ENCODE data around the gene RPTOR.

The RPTOR gene

DNA sequence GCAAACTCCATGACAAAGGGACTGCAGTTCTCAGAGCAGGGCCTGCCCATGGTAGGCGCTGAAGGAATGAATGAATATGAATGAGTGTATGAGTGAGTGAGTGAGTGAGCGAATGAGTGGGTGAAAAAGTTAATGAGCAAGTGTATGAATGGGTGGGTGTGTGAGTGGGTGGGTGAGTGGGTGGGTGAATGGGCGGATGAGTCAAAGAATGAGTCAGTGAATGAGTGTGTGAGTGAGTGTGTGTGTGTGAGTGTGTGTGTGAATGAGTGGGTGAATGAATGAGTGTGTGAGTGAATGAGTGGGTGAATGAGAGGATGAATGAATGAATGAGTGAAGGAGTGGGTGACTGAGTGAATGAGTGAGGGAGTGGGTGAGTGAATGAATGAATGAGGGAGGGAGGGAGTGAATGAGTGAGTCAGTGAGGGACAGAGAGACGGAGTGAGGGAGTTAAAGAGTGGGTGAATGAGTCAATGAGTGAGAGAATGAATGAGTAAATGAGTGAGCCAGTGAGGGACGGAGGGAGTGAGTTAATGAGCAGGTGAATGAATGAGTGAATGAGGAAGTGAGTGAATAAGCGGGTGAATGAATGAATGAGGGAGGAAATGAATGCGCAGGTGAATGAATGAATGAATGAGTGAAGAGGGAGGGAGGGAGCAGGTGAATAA is 435.9 kb downstream of the RPTOR start:
- no peak for DNase-seq (ENCODE audit: low spot score)

DNA sequence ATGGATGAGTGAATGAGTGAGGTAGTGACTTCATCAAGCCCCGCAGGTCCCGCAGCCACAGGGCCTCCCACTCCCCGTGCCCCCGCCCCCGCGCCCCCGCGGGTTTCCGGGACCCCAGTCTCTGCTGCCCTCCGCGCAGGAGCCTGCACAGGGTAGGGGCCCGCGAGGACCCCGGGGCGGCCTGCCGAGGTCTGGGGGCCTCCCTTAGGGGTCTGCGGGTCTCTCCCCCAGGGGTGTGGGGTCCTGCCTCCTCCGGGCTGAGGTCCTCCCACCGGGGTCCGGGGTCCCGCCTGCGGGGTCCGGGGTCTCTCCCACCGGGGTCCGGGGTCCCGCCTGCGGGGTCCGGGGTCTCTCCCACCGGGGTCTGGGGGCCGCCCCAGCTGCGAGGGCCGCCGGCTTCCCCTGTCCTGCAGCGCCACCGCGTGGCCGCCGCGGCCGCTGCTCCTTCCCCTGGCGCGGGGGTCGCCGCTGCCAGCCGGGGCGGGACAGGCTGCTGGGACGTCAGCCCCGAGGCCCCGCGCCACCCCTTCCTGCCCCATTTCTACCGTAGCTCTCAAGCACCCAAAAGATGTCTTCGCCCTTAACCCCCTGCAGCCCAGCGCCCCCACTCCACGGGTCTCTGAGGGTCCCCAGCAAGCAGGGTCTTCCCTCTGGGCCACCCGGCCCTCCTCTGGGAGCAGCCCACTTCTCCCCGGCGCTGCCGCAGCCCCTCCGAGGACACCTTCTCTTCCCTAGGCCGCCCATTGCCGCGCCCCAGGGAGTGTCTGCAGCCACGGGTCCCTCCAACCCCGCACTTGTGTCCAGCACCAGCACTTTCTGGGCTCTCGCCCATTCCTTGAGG is 436.6 kb downstream of the RPTOR start:
- DNase-seq (ENCODE audit: low spot score): peak; percentile 59

- no peak for DNase-seq (ENCODE audit: low spot score)
Observed at GRCh38 chr17:80981929-80982425, 437.3 kb downstream of the RPTOR start.

DNA sequence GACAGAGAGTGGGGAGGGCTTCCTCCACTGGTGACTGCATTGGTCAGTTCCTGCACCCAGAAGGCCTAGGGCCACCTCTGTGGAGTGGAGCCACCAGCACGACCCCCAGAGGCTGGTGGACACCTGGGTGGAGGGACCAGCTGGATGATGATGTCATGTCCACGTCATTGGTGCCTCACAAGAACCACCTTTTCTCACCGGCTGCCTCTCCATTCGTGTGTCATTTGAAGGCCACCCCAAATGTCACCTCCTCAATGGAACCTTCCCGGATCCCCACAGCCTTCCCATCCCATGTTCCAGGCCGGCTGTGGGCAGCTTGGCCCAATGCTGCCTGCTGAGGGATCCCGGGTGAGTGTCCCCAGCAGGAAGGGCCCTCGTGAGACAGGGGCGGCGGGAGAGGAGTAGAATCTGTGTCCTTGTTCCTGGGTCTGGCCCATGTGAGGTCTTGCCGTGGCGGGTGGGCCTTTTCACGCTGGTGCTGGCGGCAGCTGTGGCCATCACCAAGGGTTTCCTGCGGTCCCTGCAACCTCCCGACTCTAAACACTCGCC is 437.9 kb downstream of the RPTOR start:
- DNase-seq (ENCODE audit: low spot score): no peak

GRCh38 chr17:80983545-80983944 is 438.9 kb downstream of the RPTOR start:
- no peak for DNase-seq (ENCODE audit: low spot score)

DNA sequence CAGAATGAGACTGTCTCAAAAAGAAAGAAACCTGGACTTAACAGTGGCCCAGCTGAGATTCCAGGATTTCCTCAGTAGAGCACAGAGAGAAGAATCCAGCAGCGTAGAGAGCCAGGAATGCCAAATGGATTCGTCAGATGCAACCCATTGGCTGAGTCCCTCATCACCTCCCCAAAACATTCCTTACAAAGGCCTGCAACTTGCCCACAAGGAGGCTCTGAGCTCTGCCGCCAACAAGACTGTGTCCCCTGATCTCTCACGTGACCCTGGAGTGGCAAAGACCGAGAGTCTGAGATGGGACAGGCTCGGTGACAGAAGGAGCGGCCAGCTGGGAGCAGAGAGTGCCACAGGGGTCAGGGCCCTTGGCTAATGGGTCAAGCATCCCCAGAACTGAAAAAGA is 440.1 kb downstream of the RPTOR start:
- DNase-seq (ENCODE audit: low spot score): peak; percentile 98

DNA sequence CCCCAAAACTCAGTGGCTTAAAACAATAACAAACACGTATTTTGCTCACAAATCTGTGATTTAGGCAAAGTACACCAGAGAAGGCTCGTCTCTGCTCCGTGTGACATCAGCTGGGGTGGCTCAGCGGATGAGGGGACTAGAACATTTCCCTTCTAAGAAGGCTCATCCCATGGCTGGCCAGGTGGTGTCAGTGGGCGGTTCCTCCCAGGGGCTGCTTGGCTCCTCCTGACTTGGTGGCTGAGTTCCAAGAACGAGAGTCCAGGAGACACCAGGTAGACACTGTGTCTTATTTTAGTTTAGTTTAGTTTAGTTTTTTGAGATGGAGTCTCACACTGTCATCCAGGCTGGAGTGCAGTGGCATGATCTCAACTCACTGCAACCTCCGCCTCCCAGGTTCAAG is 441.4 kb downstream of the RPTOR start:
- no peak for DNase-seq (ENCODE audit: low spot score)

GRCh38 chr17:80986816-80987475 is 442.3 kb downstream of the RPTOR start:
- DNase-seq (ENCODE audit: low spot score): no peak

DNA sequence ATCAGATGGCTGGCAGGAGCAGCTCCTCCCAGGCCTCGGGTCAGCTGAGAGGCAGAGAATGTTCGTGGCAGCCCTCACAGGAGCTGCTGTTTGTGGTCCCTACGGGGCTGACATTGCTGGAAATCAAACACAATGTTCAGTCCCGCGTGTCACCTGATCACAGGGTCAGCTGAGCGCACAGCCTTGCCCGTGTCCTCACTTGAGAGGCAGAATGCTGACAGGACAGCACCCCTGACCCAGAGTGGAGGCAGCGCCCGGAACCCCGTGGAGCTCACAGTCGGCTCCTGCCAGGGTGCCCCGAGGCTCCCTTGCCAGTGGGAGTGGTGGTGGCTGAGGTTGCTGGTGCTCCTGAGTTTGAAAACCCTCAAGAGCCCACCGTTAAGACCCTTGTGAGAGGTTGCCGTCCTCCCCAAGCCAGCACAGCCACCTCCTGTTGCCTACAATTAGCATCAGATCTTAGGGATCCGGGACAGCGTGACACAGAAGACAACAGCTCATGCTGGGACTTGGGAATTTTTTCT is 443.4 kb downstream of the RPTOR start:
- no peak for DNase-seq (ENCODE audit: low spot score)

DNA sequence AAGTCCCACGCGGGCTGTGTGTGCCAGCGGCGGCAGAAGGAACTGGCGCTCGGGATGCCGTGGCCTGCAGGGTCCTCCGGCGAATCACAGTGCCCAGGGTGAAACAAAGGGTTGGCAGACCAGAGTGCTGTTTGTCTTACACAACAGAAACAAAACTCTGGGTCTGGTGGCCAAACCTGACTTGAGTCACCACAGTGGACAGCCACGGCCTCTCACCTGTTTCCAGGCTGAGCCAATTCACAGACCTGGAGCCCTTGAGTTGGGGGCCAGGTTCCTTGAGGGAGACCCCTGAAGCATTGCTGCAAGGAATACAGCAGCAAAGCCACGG is 444.9 kb downstream of the RPTOR start:
- DNase-seq (ENCODE audit: low spot score): no peak

- DNase-seq (ENCODE audit: low spot score): no peak
Observed at GRCh38 chr17:80990921-80991644, 446.4 kb downstream of the RPTOR start.

GRCh38 chr17:80991645-80992076 is 447.0 kb downstream of the RPTOR start, which contains the start of gene CHMP6:
TSS of gene CHMP6 (plus strand) at chr17:80991841. CDS start at chr17:80991919, 78 bp downstream.
- DNase-seq (ENCODE audit: low spot score): peak; percentile 91

- DNase-seq (ENCODE audit: low spot score): no peak
Observed at GRCh38 chr17:80992077-80992947, 447.7 kb downstream of the RPTOR start.

DNA sequence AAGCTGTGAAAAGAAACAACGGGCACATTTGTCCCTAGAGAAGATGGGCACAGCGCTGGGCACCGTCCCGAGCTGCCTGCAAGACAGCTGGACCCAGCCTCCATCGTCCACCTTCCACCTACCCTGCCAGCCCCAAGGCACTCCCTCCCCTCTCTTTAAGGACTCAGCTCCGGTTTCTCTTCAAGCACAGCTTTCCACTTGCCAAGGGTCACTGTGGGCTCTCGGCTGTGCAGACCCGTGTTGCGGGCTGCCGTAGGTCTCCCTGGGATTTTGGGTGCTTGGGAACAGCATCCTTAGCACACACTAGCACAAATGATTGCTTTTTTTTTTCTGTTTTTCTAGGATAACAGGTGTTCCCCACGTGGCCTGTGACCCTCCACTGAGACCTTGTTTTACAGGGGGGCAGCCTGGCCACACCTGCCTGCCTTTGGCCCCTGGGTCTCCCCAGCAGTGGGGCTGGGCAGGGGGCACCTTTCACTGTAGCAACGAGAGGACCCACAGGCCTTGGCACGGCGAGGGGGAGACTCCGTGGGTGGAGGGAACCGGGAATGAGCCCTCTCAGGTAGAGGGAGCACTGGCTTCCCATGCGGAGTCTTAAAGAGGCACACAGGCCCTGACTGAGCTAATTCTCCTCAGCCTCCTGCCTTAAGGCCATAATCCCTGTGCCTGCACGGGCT is 448.4 kb downstream of the RPTOR start:
- no peak for DNase-seq (ENCODE audit: low spot score)

DNA sequence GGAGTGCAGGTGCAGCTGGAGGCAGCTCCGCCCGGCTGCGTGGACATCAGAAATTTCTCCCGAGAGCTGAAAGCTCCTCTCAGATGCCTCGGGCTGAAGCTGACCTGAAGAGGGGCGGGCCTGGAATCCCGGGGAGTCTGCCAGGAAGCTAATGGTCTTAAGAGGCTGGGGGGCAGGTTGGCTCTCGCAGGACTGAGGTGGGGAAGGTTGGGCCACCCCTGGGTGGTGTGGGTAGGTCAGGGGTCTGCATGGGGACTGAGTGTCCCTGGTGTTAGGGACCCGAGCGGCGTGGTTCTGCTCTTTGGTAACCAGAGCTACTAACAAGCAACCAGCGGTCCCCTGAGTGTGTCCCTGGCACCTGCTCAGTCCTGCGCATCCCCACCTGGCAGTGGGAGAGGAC is 450.5 kb downstream of the RPTOR start:
- DNase-seq (ENCODE audit: low spot score): no peak

DNA sequence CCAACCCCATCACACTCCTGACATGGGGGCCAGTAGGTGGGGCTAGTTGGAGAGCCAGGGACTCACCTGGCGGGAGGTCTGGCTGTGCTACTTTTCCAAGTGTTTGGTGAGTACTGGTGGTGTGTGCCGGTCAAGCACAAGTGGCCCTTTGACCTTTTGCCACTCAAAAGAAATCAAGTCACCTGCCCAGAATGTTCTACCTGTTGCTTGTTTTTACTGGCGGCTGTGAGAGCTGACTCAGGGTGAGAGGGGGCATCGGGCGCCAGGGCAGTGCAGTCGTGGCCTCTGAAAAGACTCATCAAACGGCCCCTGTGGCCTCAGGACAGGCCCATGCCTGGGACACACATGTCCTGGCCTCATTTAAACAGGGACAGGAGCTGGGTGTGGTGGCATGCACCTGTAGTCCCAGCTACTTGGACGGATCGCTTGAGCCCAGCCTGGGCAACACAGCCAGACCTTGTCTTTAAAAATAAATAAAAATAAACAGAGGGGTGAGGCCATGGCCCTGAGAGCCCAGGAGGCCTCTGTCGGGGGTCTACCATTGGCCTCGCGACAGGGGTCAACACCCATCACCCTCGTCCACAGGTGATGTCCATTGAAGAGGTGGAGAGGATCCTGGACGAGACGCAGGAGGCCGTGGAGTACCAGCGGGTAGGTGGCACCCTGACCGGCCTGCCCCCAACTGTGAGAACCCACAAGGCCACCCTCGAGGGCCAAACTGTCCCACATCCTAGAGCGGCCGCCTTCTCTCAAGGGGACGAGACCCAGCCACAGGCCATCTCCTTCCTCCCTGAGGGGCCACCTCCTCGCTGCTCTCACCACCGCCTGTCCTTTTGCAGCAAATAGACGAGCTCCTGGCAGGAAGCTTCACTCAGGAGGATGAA is 452.0 kb downstream of the RPTOR start:
- no peak for DNase-seq (ENCODE audit: low spot score)

GRCh38 chr17:80997424-80998117 is 452.9 kb downstream of the RPTOR start:
- no peak for DNase-seq (ENCODE audit: low spot score)

- DNase-seq (ENCODE audit: low spot score): no peak
Observed at GRCh38 chr17:80998118-80998747, 453.6 kb downstream of the RPTOR start.

All from hepatic stellate cell (primary cell).